Parathyroid adenoma (tissue), 2 donors: ENCODE results near the gene HEY2.

ENCODE experiments used
- H2AFZ ChIP-seq: fragments of 300-600 bp; sonication (generic); one replicate; pipeline ENCODE4 v1.7.0; 2017; ENCODE audit warnings: antibody characterized with exemption, mild to moderate bottlenecking
- H3K27ac ChIP-seq: fragments of 300-600 bp; sonication (generic); one replicate; pipeline ENCODE4 v1.7.0; 2017
- H3K27me3 ChIP-seq: fragments of 300-600 bp; sonication (generic); one replicate; pipeline ENCODE4 v1.7.0; 2017; ENCODE audit warnings: low read length; ENCODE audit not compliant: control insufficient read depth, insufficient read depth
- H3K36me3 ChIP-seq: fragments of 300-600 bp; sonication (generic); one replicate; pipeline ENCODE4 v1.7.0; 2017; ENCODE audit warnings: low read length; ENCODE audit not compliant: control insufficient read depth, insufficient read depth
- H3K4me1 ChIP-seq: fragments of 300-600 bp; sonication (generic); one replicate; pipeline ENCODE4 v1.7.0; 2017; ENCODE audit warnings: control low read depth
- H3K4me2 ChIP-seq: fragments of 300-600 bp; sonication (generic); one replicate; pipeline ENCODE4 v1.7.0; 2017; ENCODE audit warnings: low read length
- H3K4me3 ChIP-seq: fragments of 300-600 bp; sonication (generic); one replicate; pipeline ENCODE4 v1.7.0; 2017; ENCODE audit warnings: low read depth, low read length
- H3K79me2 ChIP-seq: fragments of 300-600 bp; sonication (generic); one replicate; pipeline ENCODE4 v1.7.0; 2017; ENCODE audit warnings: control low read depth
- H3K9ac ChIP-seq: fragments of 300-600 bp; sonication (generic); one replicate; pipeline ENCODE4 v1.7.0; 2017; ENCODE audit warnings: mild to moderate bottlenecking
- H3K9me3 ChIP-seq: fragments of 300-600 bp; sonication (generic); one replicate; pipeline ENCODE4 v1.7.0; 2017; ENCODE audit warnings: low read length; ENCODE audit not compliant: control insufficient read depth
- CTCF ChIP-seq: fragments of 300-600 bp; sonication (generic); IDR thresholded peaks from one replicate; pipeline ENCODE4 v1.7.0; 2017; ENCODE audit warnings: antibody characterized with exemption, mild to moderate bottlenecking
- donor health status: primary hyperparathyroidism.

The HEY2 gene

GRCh38 chr6:125806813-125807212 lies 57.4 kb downstream of the HEY2 start:
- H3K27me3 ChIP-seq, result no peaks in the 10 kb centered on the region
- no peak overlapping the region for H3K4me3 ChIP-seq
- no peaks in the 10 kb centered on the region for H3K4me1 ChIP-seq
- no peak overlapping the region for H3K9ac ChIP-seq
- no peaks in the 10 kb centered on the region for H3K9me3 ChIP-seq
- peaks cover 20% of the 10 kb centered on the region for H3K79me2 ChIP-seq
- no peak overlapping the region for H3K27ac ChIP-seq
- no peak overlapping the region for H3K4me2 ChIP-seq
- TF ChIP-seq CTCF, result no peak
- no peak overlapping the region for H2AFZ ChIP-seq
- H3K36me3 ChIP-seq, result no peaks in the 10 kb centered on the region

- Histone ChIP-seq H3K4me1 (no peaks in the 10 kb centered on the region), H3K27ac (no peak overlapping the region), H3K4me2 (no peak overlapping the region), H3K9ac (no peak overlapping the region), H3K27me3 (no peaks in the 10 kb centered on the region), H3K79me2 (peaks cover 20% of the 10 kb centered on the region), H3K9me3 (no peaks in the 10 kb centered on the region), H2AFZ (no peak overlapping the region), H3K4me3 (no peak overlapping the region), H3K36me3 (no peaks in the 10 kb centered on the region)
- TF ChIP-seq CTCF, result no peak
Measured at GRCh38 chr6:125807293-125807692, 57.9 kb downstream of the HEY2 start.

GRCh38 chr6:125808060-125808459 lies 58.6 kb downstream of the HEY2 start:
- peaks cover 3% of the 10 kb centered on the region for H3K4me1 ChIP-seq
- no peaks in the 10 kb centered on the region for H3K27me3 ChIP-seq
- H3K4me3 ChIP-seq, result no peak overlapping the region
- H3K9ac ChIP-seq, result no peak overlapping the region
- no peak overlapping the region for H3K4me2 ChIP-seq
- H3K9me3 ChIP-seq, result no peaks in the 10 kb centered on the region
- no peak overlapping the region for H2AFZ ChIP-seq
- no peaks in the 10 kb centered on the region for H3K36me3 ChIP-seq
- TF ChIP-seq CTCF, result no peak
- H3K79me2 ChIP-seq, result peaks cover 22% of the 10 kb centered on the region
- H3K27ac ChIP-seq, result no peak overlapping the region

GRCh38 chr6:125808591-125808990 lies 59.2 kb downstream of the HEY2 start:
- H3K4me1 ChIP-seq, result peaks cover 3% of the 10 kb centered on the region
- H3K79me2 ChIP-seq, result peaks cover 23% of the 10 kb centered on the region
- H3K4me2 ChIP-seq, result no peak overlapping the region
- no peak for TF ChIP-seq CTCF
- H2AFZ ChIP-seq, result no peak overlapping the region
- no peaks in the 10 kb centered on the region for H3K27me3 ChIP-seq
- no peaks in the 10 kb centered on the region for H3K9me3 ChIP-seq
- H3K4me3 ChIP-seq, result no peak overlapping the region
- no peak overlapping the region for H3K9ac ChIP-seq
- no peaks in the 10 kb centered on the region for H3K36me3 ChIP-seq
- H3K27ac ChIP-seq, result no peak overlapping the region

GRCh38 chr6:125809570-125810170 lies 60.2 kb downstream of the HEY2 start:
- no peak overlapping the region for H3K9ac ChIP-seq
- peaks cover 26% of the 10 kb centered on the region for H3K79me2 ChIP-seq
- H3K27me3 ChIP-seq, result no peaks in the 10 kb centered on the region
- no peak overlapping the region for H3K4me3 ChIP-seq
- peaks cover 3% of the 10 kb centered on the region for H3K4me1 ChIP-seq
- H3K36me3 ChIP-seq, result no peaks in the 10 kb centered on the region
- no peaks in the 10 kb centered on the region for H3K9me3 ChIP-seq
- H3K4me2 ChIP-seq, result no peak overlapping the region
- TF ChIP-seq CTCF, result no peak
- H3K27ac ChIP-seq, result no peak overlapping the region
- H2AFZ ChIP-seq, result no peak overlapping the region
